Stimulated activated CD4-positive, alpha-beta T cell treated with anti-CD3 and anti-CD28 coated beads, Interleukin-1b, Interleukin-23, amount 100 ng/mL, for 24 hours (primary cell): ENCODE data around the gene RNF186.
"Not testable (repeated sequence)": the region's sequence is repeated elsewhere in the genome, so short reads cannot be mapped to it uniquely, and the experiment has no call there.

ENCODE experiments used
- DNase-seq, 4 experiments: peaks; one replicate each; pipeline ENCODE4 v3.0.0-alpha.2; 2020; ENCODE audit warnings: low read depth in 4 of 4, low spot score in 1 of 4

Gene RNF186

GRCh38 chr1:19797827-19798226, 17.3 kb downstream of the RNF186 start:
- no peak for DNase-seq

- DNase-seq, result no peak
These were observed 20.5 kb downstream of the RNF186 start for GRCh38 chr1:19794583-19794982.

GRCh38 chr1:19793360-19794046, 21.6 kb downstream of the RNF186 start:
- no peak for DNase-seq

- no peak for DNase-seq
These were observed 22.7 kb downstream of the RNF186 start for GRCh38 chr1:19792237-19793002.

- not testable (repeated sequence) for DNase-seq
These were observed 24.8 kb downstream of the RNF186 start for GRCh38 chr1:19790061-19790975.

GRCh38 chr1:19786988-19787423, 28.1 kb downstream of the RNF186 start:
- DNase-seq, result no peak

GRCh38 chr1:19785660-19786059, 29.4 kb downstream of the RNF186 start:
- no peak for DNase-seq

GRCh38 chr1:19780267-19780877, 34.7 kb downstream of the RNF186 start:
- DNase-seq, result no peak

- no peak for DNase-seq
These were observed 38.1 kb downstream of the RNF186 start for GRCh38 chr1:19776933-19777332.

GRCh38 chr1:19776287-19776686, 38.8 kb downstream of the RNF186 start:
- no peak for DNase-seq

GRCh38 chr1:19775831-19776230, 39.3 kb downstream of the RNF186 start:
- no peak for DNase-seq

- DNase-seq, result no peak
These were observed 39.8 kb downstream of the RNF186 start for GRCh38 chr1:19775317-19775716.

- no peak for DNase-seq
These were observed 40.8 kb downstream of the RNF186 start for GRCh38 chr1:19774180-19774785.

GRCh38 chr1:19773485-19773884, 41.6 kb downstream of the RNF186 start:
- DNase-seq, result no peak

- DNase-seq, result no peak
These were observed 43.0 kb downstream of the RNF186 start for GRCh38 chr1:19772053-19772452.

GRCh38 chr1:19771350-19771749, 43.7 kb downstream of the RNF186 start:
- DNase-seq, result no peak

- no peak for DNase-seq
These were observed 44.5 kb downstream of the RNF186 start for GRCh38 chr1:19770436-19771190.

- DNase-seq, result no peak
These were observed 45.7 kb downstream of the RNF186 start for GRCh38 chr1:19769211-19769932.
